ENCODE data around the gene ZNF224. TPM values are rescaled to one million over a fixed set of nuclear protein-coding genes. Genes with fewer than 3 reads are reported as not detected.

Gene ZNF224
- total and polyA plus RNA-seq, 10 of the 15 experiments (the other 5 are each of a cell fraction or from before 2014, with no cell fraction given): 6.8 to 39.4 (median 17.2) TPM

- no peak for TF ChIP-seq SMC3 (IDR thresholded peaks at IDR 0.05; ENCODE audit: borderline replicate concordance, low read length)
- no peak for TF ChIP-seq E2F4 (IDR thresholded peaks at IDR 0.05; ENCODE audit: low read depth, low read length)
- TF ChIP-seq NFIC (IDR thresholded peaks at IDR 0.05; ENCODE audit: low read depth, low read length): no peak
- TF ChIP-seq TCF7 (IDR thresholded peaks at IDR 0.05; ENCODE audit: borderline replicate concordance): no peak
- TF ChIP-seq MAX (IDR thresholded peaks at IDR 0.05; ENCODE audit: low read depth, low read length): no peak
- no peak for TF ChIP-seq TBL1XR1 (IDR thresholded peaks at IDR 0.05; ENCODE audit: low read depth, low read length)
- intact Hi-C loops (cut with micrococcal nuclease; ENCODE audit: unreplicated experiment) (no loop called here), in situ Hi-C loops (cut with MboI) (no loop called here)
- DNase-seq (ENCODE audit: low read depth, low spot score) (no peak), ATAC-seq (no peak), FAIRE-seq (no peak)
- Histone ChIP-seq H3K4me2 (ENCODE audit: control insufficient read depth, insufficient read depth) (no peak overlapping the region), H3K27ac (ENCODE audit: control insufficient read depth, insufficient read depth) (no peak overlapping the region), H4K20me1 (ENCODE audit: control insufficient read depth, insufficient read depth) (no peaks in the 10 kb centered on the region), H3K27me3 (replicated peaks in 1 of 2; ENCODE audit: control insufficient read depth in 2 of 2, insufficient read depth in 2 of 2, low read length in 1 of 2) (no peaks in the 10 kb centered on the region), H3K4me3 (no peak overlapping the region), H3K79me2 (ENCODE audit: control insufficient read depth, insufficient read depth, low read length) (no peaks in the 10 kb centered on the region), H3K4me1 (ENCODE audit: control insufficient read depth, insufficient read depth, low read length) (no peaks in the 10 kb centered on the region), H3K36me3 (ENCODE audit: control insufficient read depth in 2 of 2, insufficient read depth in 2 of 2, low read length in 1 of 2) (no peaks in the 10 kb centered on the region; a peak in 1 of 4 replicates), H2AFZ (ENCODE audit: control insufficient read depth, low read depth, low read length) (no peak overlapping the region), H3K9ac (ENCODE audit: control insufficient read depth, insufficient read depth, low read length) (no peak overlapping the region), H3K9me3 (replicated peaks; ENCODE audit: control insufficient read depth, insufficient read depth, low read length) (peaks cover 9% of the 10 kb centered on the region)
- POLR2A ChIA-PET: no interaction called here
- BruUV-seq (replicated peaks): no TSS peak
- SMC1A ChIA-PET (ENCODE audit: uncharacterized antibody, unreplicated experiment): interaction anchor here (0.7 kb wide), 1 partner anchor 26 kb away, joined by 3 read pairs; no protein-coding TSS in a partner anchor
- CTCF ChIA-PET: interaction anchor here (1.0 kb wide), 1 partner anchor 134 kb away, joined by 4 read pairs; the partner anchor contains the start of gene ZNF45
- RAD21 ChIA-PET (ENCODE audit: unreplicated experiment): no interaction called here
- 100% methylated on average over 1 of the region's 1 CpG for WGBS (ENCODE audit: insufficient coverage, insufficient replicate concordance, low lambda C conversion rate, missing lambda C conversion rate)
These were observed 24.7 kb upstream of the ZNF224 start for GRCh38 chr19:44069415-44069814.
